PC-9 (cell line): ENCODE measurements around the gene GABPB2. TPM values are rescaled to one million over a fixed set of nuclear protein-coding genes. Genes with fewer than 3 reads are reported as not detected.

Source experiments
- BruUV-seq: library from RNA; stranded (reverse); fragments of 400-500 nt; replicated peaks from 2 replicates; lab custom pipeline; 2021; lab: Mats Ljungman, UMichigan
- CTCF ChIA-PET: fragments of 300-600 bp; sonication (Branson Sonifier 250); formaldehyde crosslinking; loops from one replicate; lab custom pipeline; 2022; ENCODE audit warnings: antibody characterized with exemption; lab: Charles Lee
- POLR2A ChIA-PET: fragments of 300-600 bp; sonication (Branson Sonifier 250); formaldehyde crosslinking; loops from one replicate; lab custom pipeline; 2022; ENCODE audit warnings: antibody characterized with exemption; ENCODE audit not compliant: unreplicated experiment; lab: Charles Lee
- DNase-seq, 2 experiments: peaks; one replicate each; pipeline versions ENCODE4 v3.0.0 to v3.0.0-alpha.2; 2015 to 2022; ENCODE audit warnings: mixed read lengths in 1 of 2
- H2AFZ ChIP-seq: fragments of 200-600 bp; sonication (generic); 2 replicates; pipeline ENCODE4 v1.8.1; 2017; ENCODE audit warnings: antibody characterized with exemption
- H3F3A ChIP-seq: fragments of 200-600 bp; sonication (generic); 2 replicates; pipeline ENCODE4 v1.8.1; 2017; ENCODE audit warnings: antibody characterized with exemption, mild to moderate bottlenecking, low read depth; ENCODE audit not compliant: insufficient read depth
- H3K27ac ChIP-seq: fragments of 200-600 bp; sonication (generic); 2 replicates; pipeline ENCODE4 v1.6.1; 2016; ENCODE audit warnings: mixed run types
- H3K27me3 ChIP-seq: fragments of 200-600 bp; sonication (generic); 2 replicates; pipeline ENCODE4 v1.6.1; 2016; ENCODE audit warnings: low read depth, mixed run types; ENCODE audit not compliant: insufficient read depth
- H3K36me3 ChIP-seq: fragments of 200-600 bp; sonication (generic); 2 replicates; pipeline ENCODE4 v1.6.1; 2016; ENCODE audit warnings: low read depth, mixed run types
- H3K4me1 ChIP-seq: fragments of 200-600 bp; sonication (generic); replicated peaks from 2 replicates; pipeline ENCODE4 v1.6.1; 2016; ENCODE audit warnings: mixed run types; ENCODE audit not compliant: insufficient read depth
- H3K4me2 ChIP-seq: fragments of 200-600 bp; sonication (generic); 2 replicates; pipeline ENCODE4 v1.6.1; 2017; ENCODE audit warnings: mixed run types
- H3K4me3 ChIP-seq: fragments of 200-600 bp; sonication (generic); 2 replicates; pipeline ENCODE4 v1.6.1; 2016; ENCODE audit warnings: mixed run types
- H3K79me2 ChIP-seq: fragments of 200-600 bp; sonication (generic); 2 replicates; pipeline ENCODE4 v1.6.1; 2017; ENCODE audit warnings: low read depth, mixed run types
- H3K9me2 ChIP-seq: fragments of 200-600 bp; sonication (generic); 2 replicates; pipeline ENCODE4 v1.8.1; 2017; ENCODE audit warnings: mild to moderate bottlenecking; ENCODE audit not compliant: insufficient read depth
- H3K9me3 ChIP-seq: fragments of 200-600 bp; sonication (generic); 2 replicates; pipeline ENCODE4 v1.8.1; 2016; ENCODE audit warnings: low read depth; ENCODE audit not compliant: insufficient read depth
- H4K20me1 ChIP-seq: fragments of 200-600 bp; sonication (generic); 2 replicates; pipeline ENCODE4 v1.8.1; 2017; ENCODE audit not compliant: insufficient read depth
- CTCF ChIP-seq: fragments of 200-600 bp; sonication (generic); conservative IDR thresholded peaks from 2 replicates; pipeline ENCODE4 v1.6.1; 2017; ENCODE audit warnings: mixed run types, antibody characterized with exemption, mild to moderate bottlenecking, moderate library complexity
- EZH2 ChIP-seq: fragments of 200-600 bp; sonication (generic); IDR thresholded peaks from 2 replicates; pipeline ENCODE4 v1.8.0; 2017; ENCODE audit warnings: antibody characterized with exemption, low read depth
- intact Hi-C: fragments of 100-400 bp; cut with micrococcal nuclease; formaldehyde crosslinking; loops from one replicate; pipeline ENCODE4 v1.10.0; 2022; ENCODE audit not compliant: unreplicated experiment
- total RNA-seq: library from RNA; stranded (reverse); gene quantifications from 2 replicates; pipeline ENCODE4 v1.2.3, GENCODE V29; 2021

The GABPB2 gene
- total RNA-seq, 1 experiment from 2014 or later, result 6.6 TPM

GRCh38 chr1:151135433-151136385, 65.1 kb downstream of the GABPB2 start:
- TF ChIP-seq EZH2 (no peak), CTCF (no peak)
- no peaks in the 10 kb centered on the region for H3K79me2 ChIP-seq
- no peak overlapping the region for H3K4me3 ChIP-seq
- peaks cover 14% of the 10 kb centered on the region; the same call in 1 of the 2 replicates for H3K27me3 ChIP-seq
- ChIA-PET CTCF (interaction anchor here (0.6 kb wide), 2 partner anchors 264 to 518 kb away, joined by 6 to 7 read pairs; no protein-coding TSS in a partner anchor), POLR2A (interaction anchor here (0.6 kb wide), 1 partner anchor 1327 kb away, joined by 3 read pairs; no protein-coding TSS in a partner anchor)
- DNase-seq, result no peak
- no peaks in the 10 kb centered on the region for H3F3A ChIP-seq
- BruUV-seq, result no TSS peak
- H3K27ac ChIP-seq, result no peak overlapping the region
- no peaks in the 10 kb centered on the region for H3K4me1 ChIP-seq
- H3K36me3 ChIP-seq, result no peaks in the 10 kb centered on the region
- H2AFZ ChIP-seq, result no peak overlapping the region
- no peaks in the 10 kb centered on the region for H3K9me2 ChIP-seq
- H3K4me2 ChIP-seq, result no peak overlapping the region
- no peaks in the 10 kb centered on the region for H3K9me3 ChIP-seq
- no peaks in the 10 kb centered on the region for H4K20me1 ChIP-seq
- intact Hi-C loops, result no loop called here

GRCh38 chr1:151137789-151138188, 67.2 kb downstream of the GABPB2 start:
- H3K9me3 ChIP-seq, result no peaks in the 10 kb centered on the region
- H3K4me2 ChIP-seq, result no peak overlapping the region
- H3K27ac ChIP-seq, result no peak overlapping the region
- no peak for DNase-seq
- intact Hi-C loops, result no loop called here
- POLR2A ChIA-PET, result no interaction called here
- H3K79me2 ChIP-seq, result no peaks in the 10 kb centered on the region
- H3K4me1 ChIP-seq, result no peaks in the 10 kb centered on the region
- TF ChIP-seq EZH2 (no peak), CTCF (no peak)
- no TSS peak for BruUV-seq
- H4K20me1 ChIP-seq, result no peaks in the 10 kb centered on the region
- no peaks in the 10 kb centered on the region for H3K36me3 ChIP-seq
- no peaks in the 10 kb centered on the region for H3F3A ChIP-seq
- no peak overlapping the region for H3K4me3 ChIP-seq
- H2AFZ ChIP-seq, result no peak overlapping the region
- CTCF ChIA-PET, result no interaction called here
- H3K9me2 ChIP-seq, result no peaks in the 10 kb centered on the region
- no peaks in the 10 kb centered on the region for H3K27me3 ChIP-seq

GRCh38 chr1:151142411-151143056, 72.0 kb downstream of the GABPB2 start:
- no TSS peak for BruUV-seq
- no peak for DNase-seq
- CTCF ChIA-PET, result interaction anchor here (1.2 kb wide), 1 partner anchor 11 kb away, joined by 3 read pairs; no protein-coding TSS in a partner anchor
- Histone ChIP-seq H3K4me3 (no peak overlapping the region), H3K27me3 (no peaks in the 10 kb centered on the region), H3K9me2 (no peaks in the 10 kb centered on the region), H3K4me2 (no peak overlapping the region), H2AFZ (no peak overlapping the region), H3K4me1 (peaks cover 5% of the 10 kb centered on the region), H3K9me3 (no peaks in the 10 kb centered on the region), H3K36me3 (no peaks in the 10 kb centered on the region), H3K79me2 (no peaks in the 10 kb centered on the region), H3F3A (no peaks in the 10 kb centered on the region), H3K27ac (no peak overlapping the region), H4K20me1 (no peaks in the 10 kb centered on the region)
- POLR2A ChIA-PET, result interaction anchor here (0.5 to 0.7 kb wide), 2 partner anchors 11 to 16 kb away, joined by 3 read pairs; no protein-coding TSS in a partner anchor
- TF ChIP-seq EZH2 (no peak), CTCF (no peak)
- intact Hi-C loops, result no loop called here
